ENCODE measurements around the gene ZNF556. TPM values are rescaled to one million over a fixed set of nuclear protein-coding genes. Genes with fewer than 3 reads are reported as not detected.
A peak's percentile ranks its signal among the peaks of the same experiment; 100 is the strongest.
"Not testable (repeated sequence)": the region's sequence is repeated elsewhere in the genome, so short reads cannot be mapped to it uniquely, and the experiment has no call there.

The ZNF556 gene
- total RNA-seq, 3 donors from 2014 or later (not counting 1 experiment from before 2014, with no cell fraction given): not detected

DNA sequence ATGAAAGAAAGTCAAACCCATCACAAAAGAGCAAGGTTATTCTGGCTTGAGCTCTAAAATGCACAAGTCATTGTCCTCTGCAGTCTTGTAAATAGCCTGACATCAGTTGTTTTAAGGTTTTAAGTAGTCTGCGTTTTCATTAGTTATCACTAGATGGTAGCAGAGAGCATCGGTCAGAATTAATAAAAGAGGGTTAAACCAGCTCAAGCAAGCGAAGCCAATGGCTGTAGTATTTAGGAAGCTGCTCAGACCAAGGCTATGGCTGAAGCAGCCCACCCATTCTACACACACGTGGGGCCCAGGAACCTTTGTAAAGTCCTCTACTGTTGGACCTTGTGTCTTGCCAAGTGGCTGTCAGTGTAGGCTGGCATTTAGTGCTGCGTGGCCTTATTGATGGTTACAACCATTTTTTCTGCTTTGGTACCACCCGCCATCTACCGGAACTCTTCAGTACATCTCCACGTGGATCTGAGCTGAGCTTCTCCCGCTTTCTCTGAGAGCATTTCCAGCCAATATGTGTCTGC is 20.3 kb downstream of the ZNF556 start:
- no peaks in the 10 kb centered on the region for H3K36me3 ChIP-seq (ENCODE audit: control insufficient read depth, insufficient read depth, low read length)
- H3K4me1 Mint-ChIP-seq: no peaks in the 10 kb centered on the region
- H3K9me3 ChIP-seq (ENCODE audit: control insufficient read depth, insufficient read depth, low read length): no peaks in the 10 kb centered on the region
- no peaks in the 10 kb centered on the region for H3K9me3 Mint-ChIP-seq
- H3K27me3 ChIP-seq (ENCODE audit: control insufficient read depth, insufficient read depth, low read length): no peaks in the 10 kb centered on the region
- H3K4me1 ChIP-seq (ENCODE audit: control insufficient read depth, insufficient read depth, low read length): peaks cover 5% of the 10 kb centered on the region
- no peak overlapping the region for H3K4me3 ChIP-seq (ENCODE audit: low read length)
- DNase-seq (peak in 1 of 2 donors; percentile 56), ATAC-seq (peak; percentile 55 to 64 (median 63))
- intact Hi-C loops (cut with micrococcal nuclease): no loop called here
- H3K4me3 Mint-ChIP-seq: peak overlapping the region; percentile 29
- H3K27me3 Mint-ChIP-seq (ENCODE audit: low read depth in 2 of 2): no peaks in the 10 kb centered on the region
- H3K36me3 Mint-ChIP-seq: no peaks in the 10 kb centered on the region
- no peak overlapping the region for H3K27ac ChIP-seq (ENCODE audit: low read length)
- 38% methylated on average over 9 of the region's 9 CpGs for WGBS (ENCODE audit: insufficient coverage)
- TF ChIP-seq, protein P1, sequence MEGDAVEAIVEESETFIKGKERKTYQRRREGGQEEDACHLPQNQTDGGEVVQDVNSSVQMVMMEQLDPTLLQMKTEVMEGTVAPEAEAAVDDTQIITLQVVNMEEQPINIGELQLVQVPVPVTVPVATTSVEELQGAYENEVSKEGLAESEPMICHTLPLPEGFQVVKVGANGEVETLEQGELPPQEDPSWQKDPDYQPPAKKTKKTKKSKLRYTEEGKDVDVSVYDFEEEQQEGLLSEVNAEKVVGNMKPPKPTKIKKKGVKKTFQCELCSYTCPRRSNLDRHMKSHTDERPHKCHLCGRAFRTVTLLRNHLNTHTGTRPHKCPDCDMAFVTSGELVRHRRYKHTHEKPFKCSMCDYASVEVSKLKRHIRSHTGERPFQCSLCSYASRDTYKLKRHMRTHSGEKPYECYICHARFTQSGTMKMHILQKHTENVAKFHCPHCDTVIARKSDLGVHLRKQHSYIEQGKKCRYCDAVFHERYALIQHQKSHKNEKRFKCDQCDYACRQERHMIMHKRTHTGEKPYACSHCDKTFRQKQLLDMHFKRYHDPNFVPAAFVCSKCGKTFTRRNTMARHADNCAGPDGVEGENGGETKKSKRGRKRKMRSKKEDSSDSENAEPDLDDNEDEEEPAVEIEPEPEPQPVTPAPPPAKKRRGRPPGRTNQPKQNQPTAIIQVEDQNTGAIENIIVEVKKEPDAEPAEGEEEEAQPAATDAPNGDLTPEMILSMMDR (IDR thresholded peaks at IDR 0.05): peak; percentile 58
- peak overlapping the region in 1 of 2 donors; percentile 6 for H3K27ac Mint-ChIP-seq

DNA sequence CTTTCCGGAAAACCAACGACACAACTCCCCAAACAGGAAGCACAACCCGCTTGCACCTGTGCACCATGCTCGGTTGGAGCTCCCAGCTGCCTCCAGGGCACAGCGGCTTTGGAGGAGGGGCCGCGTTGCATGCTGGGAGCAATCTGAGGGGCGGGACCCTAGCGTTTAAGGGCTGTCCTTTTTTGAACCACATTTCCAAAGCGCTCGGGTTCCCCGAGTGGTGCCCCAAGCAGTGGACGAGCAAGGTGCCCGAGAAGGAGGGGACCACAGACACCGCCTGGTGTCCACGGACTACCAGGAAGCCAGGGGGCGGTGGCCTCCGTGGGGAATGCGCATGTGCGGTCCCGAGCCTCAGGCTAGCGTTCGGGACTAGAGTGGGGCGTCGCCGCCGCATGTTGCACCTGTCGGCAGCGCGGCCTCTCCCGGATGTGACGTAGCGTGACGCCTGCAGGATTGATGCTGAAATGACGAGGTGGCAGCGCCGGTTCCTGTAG is 21.6 kb downstream of the ZNF556 start:
- no peaks in the 10 kb centered on the region for H3K36me3 Mint-ChIP-seq
- Histone ChIP-seq H3K27ac (ENCODE audit: low read length) (peak overlapping the region; percentile 56), H3K4me1 (ENCODE audit: control insufficient read depth, insufficient read depth, low read length) (peaks cover 5% of the 10 kb centered on the region), H3K27me3 (ENCODE audit: control insufficient read depth, insufficient read depth, low read length) (no peaks in the 10 kb centered on the region), H3K4me3 (ENCODE audit: low read length) (peak overlapping the region; percentile 35), H3K36me3 (ENCODE audit: control insufficient read depth, insufficient read depth, low read length) (no peaks in the 10 kb centered on the region), H3K9me3 (ENCODE audit: control insufficient read depth, insufficient read depth, low read length) (no peaks in the 10 kb centered on the region)
- TF ChIP-seq, protein P1 (IDR thresholded peaks at IDR 0.05): no peak
- ATAC-seq (peak; percentile 61 to 82 (median 69)), DNase-seq (peak; percentile 22 to 81)
- no peaks in the 10 kb centered on the region for H3K9me3 Mint-ChIP-seq
- no peaks in the 10 kb centered on the region for H3K4me1 Mint-ChIP-seq
- WGBS (ENCODE audit: insufficient coverage): 57% methylated on average over 37 of the region's 37 CpGs
- peak overlapping the region in 1 of 2 donors; percentile 64 for H3K27ac Mint-ChIP-seq
- peak overlapping the region; percentile 63 for H3K4me3 Mint-ChIP-seq
- no peaks in the 10 kb centered on the region for H3K27me3 Mint-ChIP-seq (ENCODE audit: low read depth in 2 of 2)
- intact Hi-C loops (cut with micrococcal nuclease): no loop called here

DNA sequence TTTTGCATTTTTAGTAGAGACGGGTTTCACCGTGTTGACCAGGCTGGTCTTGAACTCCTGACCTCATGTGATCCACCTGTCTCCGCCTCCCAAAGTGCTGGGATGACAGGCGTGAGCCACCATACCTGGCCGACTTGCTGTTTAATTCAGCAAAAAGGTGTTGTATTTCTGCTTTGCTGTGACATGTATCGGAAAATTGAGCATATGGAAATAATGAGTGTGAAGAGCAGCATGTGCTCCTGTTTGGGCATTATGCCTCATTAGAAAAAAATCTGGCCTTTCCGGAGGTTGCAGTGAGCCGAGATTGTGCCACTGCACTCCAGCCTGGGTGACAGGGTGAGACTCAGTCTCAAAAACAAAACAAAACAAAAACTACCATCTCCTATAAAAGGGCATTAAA is 23.4 kb downstream of the ZNF556 start:
- H3K4me1 ChIP-seq (ENCODE audit: control insufficient read depth, insufficient read depth, low read length); H3K27me3 Mint-ChIP-seq (ENCODE audit: low read depth in 2 of 2); H3K27ac ChIP-seq (ENCODE audit: low read length); H3K27me3 ChIP-seq (ENCODE audit: control insufficient read depth, insufficient read depth, low read length); ATAC-seq; H3K4me1 Mint-ChIP-seq; H3K9me3 Mint-ChIP-seq; H3K27ac Mint-ChIP-seq; H3K36me3 Mint-ChIP-seq; H3K4me3 ChIP-seq (ENCODE audit: low read length); H3K4me3 Mint-ChIP-seq; H3K9me3 ChIP-seq (ENCODE audit: control insufficient read depth, insufficient read depth, low read length); H3K36me3 ChIP-seq (ENCODE audit: control insufficient read depth, insufficient read depth, low read length); DNase-seq; intact Hi-C loops (cut with micrococcal nuclease): not testable (repeated sequence)
- WGBS (ENCODE audit: insufficient coverage): 88% methylated on average over 8 of the region's 8 CpGs

DNA sequence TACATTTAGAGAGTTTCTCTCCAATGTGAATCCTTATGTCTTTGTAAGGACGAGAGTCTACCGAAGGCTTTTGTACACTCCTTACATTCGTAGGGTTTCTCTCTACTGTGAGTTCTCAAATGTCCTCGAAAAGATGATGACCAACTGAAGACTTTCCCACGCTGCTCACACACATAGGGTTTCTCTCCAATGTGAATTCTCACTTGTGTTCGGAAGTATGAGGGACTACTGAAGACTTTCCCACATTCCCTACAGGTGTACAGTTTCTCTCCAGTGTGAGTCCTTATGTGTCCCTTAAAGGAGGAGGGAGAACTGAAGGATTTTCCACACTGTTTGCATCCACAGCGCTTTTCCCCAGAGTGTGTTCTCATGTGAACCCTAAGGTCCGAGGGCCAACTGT is 29.6 kb downstream of the ZNF556 start:
- Histone ChIP-seq H3K4me3 (ENCODE audit: low read length) (no peak overlapping the region), H3K27me3 (ENCODE audit: control insufficient read depth, insufficient read depth, low read length) (no peaks in the 10 kb centered on the region), H3K27ac (ENCODE audit: low read length) (no peak overlapping the region), H3K9me3 (ENCODE audit: control insufficient read depth, insufficient read depth, low read length) (no peaks in the 10 kb centered on the region), H3K36me3 (ENCODE audit: control insufficient read depth, insufficient read depth, low read length) (no peaks in the 10 kb centered on the region), H3K4me1 (ENCODE audit: control insufficient read depth, insufficient read depth, low read length) (peaks cover 9% of the 10 kb centered on the region)
- DNase-seq (no peak), ATAC-seq (no peak)
- Mint-ChIP-seq H3K4me3 (no peak overlapping the region), H3K36me3 (no peaks in the 10 kb centered on the region), H3K4me1 (peaks cover 12 to 14% of the 10 kb centered on the region in 2 donors), H3K9me3 (no peaks in the 10 kb centered on the region), H3K27ac (no peak overlapping the region), H3K27me3 (ENCODE audit: low read depth in 2 of 2) (no peaks in the 10 kb centered on the region)
- intact Hi-C loops (cut with micrococcal nuclease): no loop called here
- TF ChIP-seq, protein P1 (IDR thresholded peaks at IDR 0.05): no peak
- WGBS (ENCODE audit: insufficient coverage): 73% methylated on average over 6 of the region's 8 CpGs

Data from natural killer cell (primary cell).